IMR-90 (cell line): Measurements from ENCODE around the gene IFT20.

ENCODE experiments used
- BHLHE40 ChIP-seq: fragments of 150-350 bp; IDR thresholded peaks from 2 replicates; pipeline ENCODE4 v1.6.1; 2016; ENCODE audit warnings: mild to moderate bottlenecking, low read depth, low read length
- CEBPB ChIP-seq: IDR thresholded peaks from 2 replicates; pipeline ENCODE4 v1.6.1; 2012; ENCODE audit warnings: low read depth, low read length, improper control_type of control experiment
- CHD1 ChIP-seq: IDR thresholded peaks from 2 replicates; pipeline ENCODE4 v1.6.1; 2012; ENCODE audit warnings: low read depth, low read length, improper control_type of control experiment
- CTCF ChIP-seq: conservative IDR thresholded peaks from 2 replicates; pipeline ENCODE4 v1.5.1; 2012; ENCODE audit warnings: mild to moderate bottlenecking, low read depth, low read length, improper control_type of control experiment
- MAFK ChIP-seq: IDR thresholded peaks from 2 replicates; pipeline ENCODE4 v1.6.1; 2012; ENCODE audit warnings: low read depth, low read length, improper control_type of control experiment
- POLR2A ChIP-seq: IDR thresholded peaks from 2 replicates; pipeline ENCODE4 v1.6.1; 2012; ENCODE audit warnings: mild to moderate bottlenecking, low read depth, low read length
- RFX5 ChIP-seq: IDR thresholded peaks from 2 replicates; pipeline ENCODE4 v1.8.0; 2012; ENCODE audit warnings: low read depth, mild to moderate bottlenecking, low read length, moderate library complexity
- SMC3 ChIP-seq: fragments of 150-350 bp; IDR thresholded peaks from 2 replicates; pipeline ENCODE4 v1.6.1; 2016; ENCODE audit warnings: low read depth, mild to moderate bottlenecking, antibody characterized with exemption, low read length, moderate library complexity

GRCh38 chr17:28363186-28363585, 27.9 kb upstream of the IFT20 start:
- TF ChIP-seq CTCF (no peak), CHD1 (no peak), POLR2A (no peak), SMC3 (no peak), BHLHE40 (no peak), MAFK (no peak), CEBPB (no peak), RFX5 (no peak)
